Ureter (tissue), 1 donor: ENCODE data around the gene SLC12A6. TPM values are rescaled to one million over a fixed set of nuclear protein-coding genes. Genes with fewer than 3 reads are reported as not detected.
"Not testable (repeated sequence)": the region's sequence is repeated elsewhere in the genome, so short reads cannot be mapped to it uniquely, and the experiment has no call there.

Experiments used
- DNase-seq: peaks from one replicate; pipeline ENCODE4 v3.0.0-alpha.2; 2020; ENCODE audit warnings: low spot score
- total RNA-seq: library from RNA; stranded (reverse); gene quantifications from one replicate; pipeline ENCODE4 v1.2.4, GENCODE V29; 2023
- donor health status: DM: yes; HTN: yes; CAD: no.

Gene SLC12A6
- total RNA-seq, 1 donor from 2014 or later = 18.2 TPM

DNA sequence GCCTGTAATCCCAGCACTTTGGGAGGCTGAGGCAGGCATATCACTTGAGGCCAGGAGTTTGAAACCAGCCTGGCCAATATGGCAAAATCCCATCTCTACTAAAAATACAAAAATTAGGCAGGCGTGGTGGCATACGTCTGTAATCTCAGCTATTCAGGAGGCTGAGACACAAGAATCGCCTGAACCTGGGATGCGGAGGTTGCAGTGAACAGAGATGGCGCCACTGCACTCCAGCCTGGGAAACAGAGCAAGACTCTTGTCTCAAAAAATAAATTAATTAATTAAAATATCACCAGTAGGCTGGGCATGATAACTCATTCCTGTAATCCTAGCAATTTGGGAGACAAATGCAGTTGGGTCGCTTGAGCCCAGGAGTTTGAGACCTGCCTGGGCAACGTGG lies 144.3 kb downstream of the SLC12A6 start:
- DNase-seq = not testable (repeated sequence)

DNA sequence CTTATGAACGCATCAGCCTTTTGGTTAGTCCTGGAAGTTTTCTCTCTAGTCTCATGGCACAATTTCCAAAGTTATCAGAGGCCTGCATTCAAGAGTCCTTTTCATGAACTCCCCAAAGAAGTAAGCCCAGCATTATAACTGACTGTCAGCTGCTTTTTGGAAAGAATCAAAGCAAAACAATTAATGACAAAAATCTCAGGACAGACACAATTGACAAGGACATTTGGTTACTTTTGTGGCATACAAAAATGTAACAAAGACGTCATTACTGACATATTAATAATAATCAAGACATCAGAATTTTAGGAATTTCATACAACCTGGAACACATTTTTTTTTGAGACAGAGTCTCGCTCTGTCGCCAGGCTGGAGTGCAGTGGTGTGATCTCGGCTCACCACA lies 148.9 kb downstream of the SLC12A6 start:
- DNase-seq = no peak

DNA sequence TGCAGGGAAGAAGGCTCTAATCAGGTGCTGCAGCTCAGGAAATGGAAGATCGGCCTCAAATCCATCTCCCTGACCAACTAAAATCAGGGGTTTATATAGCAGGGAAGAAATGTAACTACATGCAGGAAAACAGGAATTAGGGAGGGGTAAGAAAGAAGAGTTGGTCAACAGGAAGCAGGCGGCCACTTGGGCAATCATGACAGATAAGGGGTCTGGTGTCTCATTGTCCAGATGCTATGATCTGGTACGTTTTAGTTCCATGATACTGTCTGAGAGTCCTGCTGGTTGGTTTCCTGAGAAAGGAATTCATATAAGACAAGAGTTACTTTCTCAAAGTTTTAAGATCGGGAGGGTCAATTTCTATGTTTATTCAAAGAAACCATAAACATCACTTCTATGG lies 151.9 kb downstream of the SLC12A6 start:
- DNase-seq = no peak

DNA sequence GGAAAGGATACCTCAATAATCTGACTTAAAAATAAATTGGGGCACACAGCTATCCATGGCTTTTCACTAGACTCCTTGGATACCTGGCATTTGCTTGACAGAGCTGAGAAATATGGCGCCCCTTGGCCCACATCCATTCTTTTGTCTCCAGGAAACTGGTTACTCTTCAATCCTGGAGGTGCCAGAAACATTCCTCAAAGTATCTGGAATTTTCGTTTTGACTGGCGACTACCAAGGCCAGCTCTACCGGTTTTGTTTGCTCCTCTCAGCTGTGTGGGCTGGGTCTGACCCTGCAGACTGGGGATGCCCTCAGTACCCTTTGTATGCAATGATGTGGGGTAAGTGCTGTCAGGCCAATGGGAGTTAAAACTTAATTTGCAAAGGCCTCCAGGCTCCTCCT lies 154.6 kb downstream of the SLC12A6 start:
- DNase-seq = no peak

Other genes starting within 250 kb of the SLC12A6 start
- gene EMC7, start 235.9 kb downstream of the SLC12A6 start, total RNA-seq = 51.6 TPM
- 1.5 TPM for gene PGBD4, start 235.7 kb downstream of the SLC12A6 start, total RNA-seq
- gene KATNBL1, start 127.7 kb downstream of the SLC12A6 start, total RNA-seq = 63.2 TPM
- gene EMC4, start 112.8 kb downstream of the SLC12A6 start, total RNA-seq = 73.8 TPM
- 120 TPM for gene NOP10, start 5.4 kb upstream of the SLC12A6 start, total RNA-seq
- not detected for gene NUTM1, start 5.5 kb upstream of the SLC12A6 start, total RNA-seq
- gene LPCAT4, start 29.4 kb upstream of the SLC12A6 start, total RNA-seq = 100 TPM
- gene GOLGA8A, start 100.0 kb upstream of the SLC12A6 start, total RNA-seq = 96.5 TPM
- gene GOLGA8B, start 245.9 kb upstream of the SLC12A6 start, total RNA-seq = 172 TPM